Measurements from ENCODE around the gene RHBDF2.

RHBDF2 gene

DNA sequence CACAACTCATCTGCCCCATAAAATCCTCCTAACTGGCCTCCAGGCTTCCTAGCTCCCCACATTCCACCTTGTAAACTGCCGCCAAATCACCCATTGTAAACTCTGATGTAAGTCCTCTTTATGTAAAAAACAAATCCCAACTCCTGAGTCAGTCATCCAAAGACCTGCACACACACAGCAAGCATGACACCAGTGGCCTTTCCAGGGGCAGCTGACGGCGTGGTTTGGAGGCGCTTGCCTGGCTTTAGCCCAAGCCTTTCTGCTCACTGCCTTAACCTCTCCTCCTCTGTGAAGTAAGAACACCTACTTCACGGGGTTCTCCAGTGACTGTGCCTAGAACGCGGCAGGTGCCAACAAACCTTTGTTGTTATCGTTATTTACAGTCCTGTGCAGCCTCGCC lies 62.3 kb downstream of the RHBDF2 start:
- peak; percentile 13 for DNase-seq (ENCODE audit: low read depth, low spot score)

DNA sequence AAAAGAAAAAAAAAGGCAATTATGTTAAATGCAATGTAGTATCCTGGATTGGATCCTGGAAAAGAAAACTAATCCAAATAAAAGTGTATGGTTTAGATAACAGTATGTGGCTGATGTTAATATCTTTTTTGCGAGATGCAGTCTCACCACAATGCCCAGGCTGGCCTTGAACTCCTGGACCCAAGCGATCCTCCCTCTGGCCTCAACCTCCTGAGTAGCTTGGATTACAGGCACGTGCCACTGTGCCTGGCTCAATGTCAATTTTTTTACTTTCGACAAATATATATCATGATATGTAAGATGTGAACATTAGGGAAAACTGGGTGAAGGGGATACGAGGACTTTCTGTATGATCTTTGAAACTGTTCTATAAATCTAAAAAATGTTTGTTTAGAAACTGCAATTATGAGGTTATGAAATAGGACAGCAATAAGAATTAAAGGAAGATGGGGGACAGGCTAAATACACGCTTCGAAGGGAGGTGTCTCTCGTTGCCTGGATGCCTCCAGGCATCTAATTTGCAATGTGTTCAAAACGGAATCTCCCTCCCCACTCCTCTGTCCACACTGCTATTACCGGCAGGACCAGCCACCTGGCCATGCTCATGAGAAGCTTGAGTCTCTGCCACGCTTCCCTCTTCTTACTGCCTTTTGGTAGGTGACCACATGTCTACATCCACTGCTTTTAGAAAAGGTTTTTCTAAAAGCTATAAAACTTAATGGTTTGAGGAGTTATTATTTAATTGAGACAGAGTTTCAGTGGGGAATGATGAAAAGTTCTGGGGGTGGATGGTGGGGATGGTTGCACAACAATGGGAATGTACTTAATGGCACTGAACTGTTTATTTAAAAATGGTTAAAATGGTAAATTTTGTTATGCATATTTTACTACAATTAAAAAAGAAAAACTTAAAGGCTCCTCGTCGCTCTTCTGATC lies 63.5 kb downstream of the RHBDF2 start:
- DNase-seq (ENCODE audit: low read depth, low spot score) = no peak

DNA sequence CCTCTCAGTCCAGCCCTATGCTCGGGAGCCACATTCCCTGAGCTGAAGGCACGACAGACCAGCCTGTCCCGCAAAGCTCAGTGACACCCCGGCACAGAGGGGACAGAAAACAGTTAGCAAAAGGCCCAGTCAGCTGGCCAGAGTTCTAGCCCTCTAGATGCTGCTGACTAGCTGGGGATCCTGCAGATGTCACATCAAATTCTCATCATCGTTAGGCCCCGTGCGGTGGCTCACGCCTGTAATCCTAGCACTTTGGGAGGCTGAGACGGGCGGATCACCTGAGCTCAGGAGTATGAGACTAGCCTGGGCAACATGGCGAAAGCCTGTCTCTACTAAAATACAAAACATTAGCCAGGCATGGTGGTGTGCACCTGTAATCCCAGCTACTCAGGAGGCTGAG lies 65.5 kb downstream of the RHBDF2 start:
- no peak for DNase-seq (ENCODE audit: low read depth, low spot score)

DNA sequence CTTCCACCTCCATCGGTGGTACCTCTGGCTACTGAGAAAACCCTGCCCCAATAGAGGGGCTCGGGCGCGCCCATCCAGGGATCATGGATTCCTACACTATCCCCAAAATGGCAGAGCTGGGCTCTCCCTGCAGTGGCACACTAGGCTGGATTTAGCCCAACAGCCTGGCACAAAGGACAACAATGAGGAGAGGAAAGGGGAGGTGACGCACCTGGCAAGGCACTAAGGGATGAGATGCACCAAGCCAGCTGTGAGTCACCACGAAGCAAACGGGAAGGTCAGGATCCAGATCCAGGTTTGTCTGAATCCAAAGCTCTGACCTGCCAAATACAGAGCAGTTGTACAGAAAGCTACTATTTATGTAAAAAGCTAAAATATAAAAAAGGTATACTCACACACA lies 66.4 kb downstream of the RHBDF2 start:
- no peak for DNase-seq (ENCODE audit: low read depth, low spot score)

DNA sequence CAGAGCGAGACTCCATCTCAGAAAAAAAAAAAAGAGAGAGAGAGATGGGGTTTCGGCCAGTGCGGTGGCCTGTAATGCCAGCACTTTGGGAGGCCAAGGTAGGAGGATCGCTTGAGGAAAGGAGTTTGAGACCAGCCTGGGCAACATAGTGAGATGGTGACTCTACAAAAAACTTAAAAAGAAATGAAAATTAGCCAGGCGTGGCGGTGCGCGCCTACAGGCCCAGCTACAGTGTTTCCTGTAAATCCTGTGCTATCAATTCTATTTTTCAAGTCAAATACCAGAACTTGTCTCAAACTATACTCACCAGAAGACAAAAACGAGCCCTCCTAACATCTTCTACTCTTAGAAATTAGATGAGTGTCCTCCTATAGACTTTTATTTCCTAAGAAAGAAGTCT lies 67.5 kb downstream of the RHBDF2 start:
- DNase-seq (ENCODE audit: low read depth, low spot score) = no peak

DNA sequence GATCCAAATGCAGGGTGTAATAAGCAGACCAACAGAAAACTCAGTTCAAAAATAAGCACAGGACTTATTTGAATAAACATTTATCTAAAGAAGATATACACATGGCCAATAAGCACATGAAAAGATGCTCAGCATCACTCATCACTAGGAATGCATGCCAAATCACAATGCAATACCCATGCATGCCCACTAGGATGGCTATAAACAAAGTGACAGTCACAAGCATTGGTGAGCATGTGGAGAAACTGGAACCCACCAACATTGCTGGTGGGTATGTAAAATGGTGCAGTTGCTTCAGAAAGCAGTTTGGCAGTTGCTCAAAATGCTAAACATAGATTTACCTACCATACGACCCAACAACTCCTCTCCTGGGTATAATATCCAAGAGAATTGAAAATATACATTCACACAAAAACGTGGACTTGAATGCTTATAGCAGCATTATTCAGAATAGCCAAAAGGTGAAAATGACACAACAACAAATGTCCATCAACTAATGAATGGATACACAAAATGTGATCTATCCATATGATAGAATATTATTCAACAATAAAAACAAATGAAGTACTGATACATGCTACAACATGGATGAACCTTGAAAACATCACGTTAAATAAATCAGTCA lies 68.4 kb downstream of the RHBDF2 start:
- DNase-seq (ENCODE audit: low read depth, low spot score) = no peak

DNA sequence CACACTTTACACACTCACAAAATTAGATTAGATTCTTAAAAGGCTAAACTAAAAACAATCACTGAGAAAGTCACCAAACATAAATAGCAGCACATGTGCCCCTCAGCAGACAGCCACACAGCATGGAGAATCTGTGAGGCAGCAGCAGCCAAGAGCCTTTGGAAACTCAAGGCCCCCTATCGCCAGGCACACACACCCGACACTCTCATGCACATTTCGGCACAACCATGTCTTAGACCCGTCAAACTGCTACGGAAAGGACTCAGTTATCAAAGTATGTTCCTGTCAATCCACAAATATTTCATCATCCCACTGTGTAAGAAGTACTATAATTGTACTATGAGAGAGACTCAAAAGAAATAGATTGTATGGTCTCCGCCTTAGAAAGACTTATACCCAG lies 69.2 kb downstream of the RHBDF2 start:
- DNase-seq (ENCODE audit: low read depth, low spot score) = no peak

DNA sequence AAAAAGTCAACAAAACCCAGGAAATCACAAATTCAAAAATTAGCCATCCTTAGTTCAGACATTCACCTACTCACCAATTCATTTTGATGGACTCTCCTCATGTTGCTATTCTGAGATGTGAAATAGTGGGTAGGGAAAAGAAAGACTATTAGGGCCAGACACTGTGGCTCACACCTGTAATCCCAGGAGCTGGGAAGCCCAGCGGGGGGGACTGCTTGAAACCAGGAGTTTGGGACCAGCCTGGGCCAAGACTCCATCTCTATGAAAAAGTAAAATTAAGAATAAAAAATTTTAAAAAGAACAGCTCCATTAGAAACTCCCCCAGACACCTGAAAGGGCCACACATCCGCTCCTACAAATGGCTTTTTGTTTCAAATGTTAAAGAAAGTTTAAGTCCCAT lies 69.7 kb downstream of the RHBDF2 start:
- DNase-seq (ENCODE audit: low read depth, low spot score) = no peak

DNA sequence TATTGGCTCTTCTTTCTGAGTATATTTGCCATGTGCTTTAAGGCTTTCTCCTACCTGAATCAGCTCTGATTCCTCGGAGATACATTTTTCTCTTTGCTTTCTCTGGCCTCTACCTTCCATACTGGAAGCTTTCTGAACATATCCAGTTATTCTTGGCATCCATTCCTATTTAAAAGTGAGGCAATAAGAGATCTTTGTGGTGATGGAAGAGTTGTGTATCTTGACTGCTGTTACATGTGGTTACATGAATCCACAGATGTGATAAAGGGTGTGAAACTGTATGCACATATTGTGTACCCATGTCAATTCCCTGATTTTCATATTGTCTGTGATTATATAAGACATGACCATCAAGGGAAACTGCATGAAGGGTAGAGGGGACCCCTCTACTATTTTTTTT lies 72.7 kb downstream of the RHBDF2 start:
- no peak for DNase-seq (ENCODE audit: low read depth, low spot score)

DNA sequence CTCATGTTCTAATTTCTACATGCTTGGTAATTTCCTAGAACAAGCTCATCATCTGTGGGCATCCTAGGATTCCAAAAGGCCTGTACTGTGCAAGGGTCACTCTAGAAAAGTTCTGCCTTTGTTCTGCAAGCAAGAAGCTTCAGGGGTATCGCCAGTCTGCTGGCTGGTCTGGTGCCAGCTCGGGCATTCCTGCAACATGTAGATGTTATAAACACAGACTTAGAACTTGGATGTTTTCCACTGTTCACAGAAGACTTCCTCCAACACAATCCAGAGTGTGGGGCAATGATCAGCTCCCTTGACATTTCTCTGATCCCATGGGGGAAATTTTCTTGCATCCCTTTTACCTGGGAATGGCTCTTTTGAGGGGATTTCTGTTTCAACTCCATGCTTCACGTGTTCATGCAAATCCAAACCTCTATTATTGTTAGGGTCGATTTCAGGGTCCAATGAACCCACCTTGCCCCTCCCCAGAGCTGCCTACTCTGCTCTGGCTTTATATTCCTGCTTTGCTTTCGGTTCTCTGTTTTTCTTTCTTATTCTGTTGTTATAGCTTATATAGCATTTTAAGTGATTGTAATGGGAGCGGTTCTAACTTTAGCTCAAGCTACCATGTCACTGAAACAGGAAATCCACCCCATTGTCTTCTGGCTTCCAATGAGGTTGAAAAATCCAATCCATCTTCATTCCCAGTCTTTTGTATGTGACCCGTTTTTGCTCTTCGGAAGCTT lies 73.6 kb downstream of the RHBDF2 start:
- DNase-seq (ENCODE audit: low read depth, low spot score) = peak; percentile 50

DNA sequence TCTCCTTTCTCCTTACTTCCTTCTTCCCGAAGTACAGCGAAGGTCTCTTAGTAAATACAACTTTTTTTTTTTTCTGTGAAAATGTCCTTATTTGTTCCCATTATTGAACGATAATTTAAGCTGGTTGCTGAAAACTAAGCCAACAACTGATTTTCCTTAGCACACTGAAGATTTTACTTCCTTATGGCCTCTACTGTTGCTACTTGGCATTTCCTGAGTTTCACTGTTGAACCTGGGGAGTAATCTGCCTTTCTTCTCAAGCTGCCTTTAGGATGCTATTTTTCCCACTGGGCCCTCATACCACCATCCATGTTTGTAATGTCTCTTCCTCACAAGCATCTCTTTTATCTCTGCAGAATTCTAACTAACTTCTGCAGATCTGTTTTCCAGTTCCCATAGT lies 74.4 kb downstream of the RHBDF2 start:
- DNase-seq (ENCODE audit: low read depth, low spot score) = no peak

DNA sequence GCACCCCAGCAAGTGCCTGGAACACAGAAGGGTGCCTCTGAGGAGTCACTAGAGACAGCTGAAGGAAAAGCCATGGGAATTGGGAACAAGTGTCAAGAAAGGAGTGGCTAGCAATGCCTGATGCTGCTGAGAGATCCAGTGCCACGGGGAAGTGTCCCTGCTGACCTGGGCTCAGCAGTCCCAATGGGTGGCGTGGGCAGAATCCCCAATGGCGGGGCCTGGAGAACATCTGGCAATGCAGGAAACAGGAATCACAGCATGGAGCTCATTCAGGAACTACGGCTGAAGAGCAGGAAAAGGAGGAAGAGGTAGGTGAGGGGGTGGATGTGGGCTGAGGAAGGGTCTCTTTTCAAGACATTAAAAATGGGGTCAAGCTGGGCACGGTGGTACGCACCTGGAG lies 78.4 kb downstream of the RHBDF2 start:
- DNase-seq (ENCODE audit: low read depth, low spot score) = no peak

DNA sequence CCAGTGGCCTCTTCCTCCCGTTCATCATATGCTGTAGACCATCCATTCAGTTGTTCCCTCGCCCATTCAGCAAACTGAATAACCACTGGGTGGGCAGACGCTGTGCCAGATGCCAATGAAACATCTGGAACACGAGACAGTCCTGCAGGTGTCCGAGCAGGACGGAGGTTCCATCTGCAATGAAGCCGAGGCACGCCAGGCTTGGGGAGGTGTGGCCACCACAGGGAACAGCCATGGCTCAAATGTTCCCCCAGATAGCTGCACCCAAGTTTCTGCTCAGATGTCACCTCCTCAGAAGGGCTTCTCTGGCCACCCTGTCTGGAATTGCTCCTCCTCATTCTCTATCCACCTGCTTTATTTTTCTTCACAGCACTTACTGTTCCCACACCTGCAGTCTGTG lies 78.8 kb downstream of the RHBDF2 start:
- DNase-seq (ENCODE audit: low read depth, low spot score) = no peak

DNA sequence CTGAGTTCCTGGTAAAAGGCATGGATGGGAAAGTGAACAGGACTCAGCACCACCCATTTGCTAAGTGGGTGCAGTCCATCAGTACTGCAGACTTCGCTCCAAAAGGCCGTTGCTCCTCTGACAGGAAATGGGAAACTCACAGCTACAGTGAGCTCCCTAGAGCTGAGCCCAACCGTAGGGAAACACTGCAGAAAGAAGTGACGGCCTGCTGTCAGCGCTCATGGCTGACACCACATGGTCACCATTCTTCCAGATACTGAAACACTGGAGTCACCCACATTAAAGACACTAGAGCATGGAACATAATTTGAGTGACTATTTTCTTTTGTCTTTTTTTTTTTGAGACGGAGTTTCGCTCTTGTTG lies 80.2 kb downstream of the RHBDF2 start:
- DNase-seq (ENCODE audit: low read depth, low spot score) = no peak

Data from astrocyte of the hippocampus (primary cell).